Bronchial epithelial cell (primary cell): ENCODE results near the gene PAIP1. TPM values are rescaled to one million over a fixed set of nuclear protein-coding genes. Genes with fewer than 3 reads are reported as not detected.
A peak's percentile ranks its signal among the peaks of the same experiment; 100 is the strongest.
"Not testable (repeated sequence)": the region's sequence is repeated elsewhere in the genome, so short reads cannot be mapped to it uniquely, and the experiment has no call there.

Experiments used
- DNase-seq: peaks from one replicate; pipeline ENCODE4 v3.0.0-alpha.2; 2010; ENCODE audit warnings: low read depth
- FAIRE-seq: peaks from 2 replicates; lab custom pipeline; 2011; peaks lifted over from hg19 to GRCh38; lab: Jason Lieb, UNC
- H3K27me3 ChIP-seq: 2 replicates; pipeline ENCODE4 v1.5.1; 2011; ENCODE audit warnings: low read length; ENCODE audit not compliant: control insufficient read depth, insufficient read depth
- H3K36me3 ChIP-seq: 2 replicates; pipeline ENCODE4 v1.5.1; 2011; ENCODE audit warnings: low read length; ENCODE audit not compliant: control insufficient read depth, insufficient read depth
- H3K4me3 ChIP-seq: 2 replicates; pipeline ENCODE4 v1.5.1; 2011; ENCODE audit warnings: mild to moderate bottlenecking, low read depth, low read length, control low read depth
- total RNA-seq: library from RNA; depleted of rRNA; stranded (reverse); fragments of >200 nt; gene quantifications from 2 replicates; pipeline ENCODE4 v1.2.1, GENCODE V29; 2014
- TF ChIP-seq, protein P1 (sequence below): IDR thresholded peaks from 2 replicates; pipeline ENCODE4 v1.5.1; 2011; ENCODE audit warnings: mild to moderate bottlenecking, moderate library complexity, low read length, control low read depth, inconsistent platforms; ENCODE audit not compliant: insufficient read depth, severe bottlenecking

Gene PAIP1
- total RNA-seq, 1 donor from 2014 or later = 136 TPM

DNA sequence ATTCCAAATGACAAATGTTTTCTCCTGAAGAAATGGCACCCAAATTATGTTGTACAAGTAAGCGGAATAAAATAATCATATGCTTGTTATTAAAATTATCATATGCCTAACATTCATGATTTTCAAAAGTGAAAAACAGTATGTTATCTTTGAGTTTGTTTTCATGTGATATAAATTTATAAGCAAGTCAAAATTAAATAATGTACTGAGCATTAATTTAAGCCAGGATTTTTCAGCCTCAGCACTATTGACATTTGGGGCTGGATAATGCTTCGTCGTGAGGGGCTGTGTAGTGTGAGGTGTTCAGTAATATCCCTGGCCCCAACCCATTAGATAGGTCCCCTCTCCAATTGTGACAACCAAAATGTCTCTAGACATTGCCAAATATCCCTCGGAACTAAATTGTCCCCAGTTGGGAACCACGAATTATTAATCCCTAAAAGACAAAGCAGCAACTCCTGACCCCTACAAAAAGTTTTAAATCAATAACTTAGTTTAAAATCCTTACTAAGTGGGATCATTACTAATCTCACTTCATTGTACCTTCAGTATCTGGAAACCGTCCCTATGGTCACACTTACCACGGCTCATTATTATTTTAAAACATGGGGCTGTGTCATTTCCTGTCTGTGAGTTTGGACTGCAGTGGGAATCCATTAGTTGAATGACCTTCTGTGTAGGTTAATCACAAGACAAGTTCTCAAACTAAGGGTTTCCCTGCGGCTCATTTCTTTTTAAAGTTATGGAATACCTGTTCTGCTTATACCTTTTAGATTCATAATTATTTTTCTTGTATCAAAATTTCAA is 44.8 kb upstream of the PAIP1 start:
- Histone ChIP-seq H3K27me3 (no peaks in the 10 kb centered on the region), H3K36me3 (no peaks in the 10 kb centered on the region), H3K4me3 (peak overlapping the region; percentile 71)
- DNase-seq (peak; percentile 55), FAIRE-seq (no peak)
- TF ChIP-seq, protein P1, sequence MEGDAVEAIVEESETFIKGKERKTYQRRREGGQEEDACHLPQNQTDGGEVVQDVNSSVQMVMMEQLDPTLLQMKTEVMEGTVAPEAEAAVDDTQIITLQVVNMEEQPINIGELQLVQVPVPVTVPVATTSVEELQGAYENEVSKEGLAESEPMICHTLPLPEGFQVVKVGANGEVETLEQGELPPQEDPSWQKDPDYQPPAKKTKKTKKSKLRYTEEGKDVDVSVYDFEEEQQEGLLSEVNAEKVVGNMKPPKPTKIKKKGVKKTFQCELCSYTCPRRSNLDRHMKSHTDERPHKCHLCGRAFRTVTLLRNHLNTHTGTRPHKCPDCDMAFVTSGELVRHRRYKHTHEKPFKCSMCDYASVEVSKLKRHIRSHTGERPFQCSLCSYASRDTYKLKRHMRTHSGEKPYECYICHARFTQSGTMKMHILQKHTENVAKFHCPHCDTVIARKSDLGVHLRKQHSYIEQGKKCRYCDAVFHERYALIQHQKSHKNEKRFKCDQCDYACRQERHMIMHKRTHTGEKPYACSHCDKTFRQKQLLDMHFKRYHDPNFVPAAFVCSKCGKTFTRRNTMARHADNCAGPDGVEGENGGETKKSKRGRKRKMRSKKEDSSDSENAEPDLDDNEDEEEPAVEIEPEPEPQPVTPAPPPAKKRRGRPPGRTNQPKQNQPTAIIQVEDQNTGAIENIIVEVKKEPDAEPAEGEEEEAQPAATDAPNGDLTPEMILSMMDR = no peak

DNA sequence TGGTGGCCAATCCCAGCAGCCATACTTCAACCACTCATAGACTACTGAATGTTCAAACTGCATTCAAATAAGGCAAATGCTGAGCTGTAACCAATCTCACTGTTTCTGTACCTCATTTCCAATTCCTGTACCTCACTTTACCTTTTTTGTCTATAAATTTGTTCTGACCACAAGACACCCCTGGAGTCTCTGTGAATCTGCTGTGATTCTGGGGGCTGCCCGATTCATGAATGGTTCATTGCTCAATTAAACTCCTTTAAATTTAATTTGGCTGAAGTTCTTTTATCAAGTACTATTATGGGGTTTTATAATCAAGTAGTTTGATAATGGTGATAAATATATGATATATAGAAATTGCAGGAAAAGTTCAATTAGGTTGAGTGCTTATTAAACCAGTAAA is 42.0 kb upstream of the PAIP1 start:
- not testable (repeated sequence) for H3K4me3 ChIP-seq, H3K36me3 ChIP-seq, H3K27me3 ChIP-seq, DNase-seq, FAIRE-seq

DNA sequence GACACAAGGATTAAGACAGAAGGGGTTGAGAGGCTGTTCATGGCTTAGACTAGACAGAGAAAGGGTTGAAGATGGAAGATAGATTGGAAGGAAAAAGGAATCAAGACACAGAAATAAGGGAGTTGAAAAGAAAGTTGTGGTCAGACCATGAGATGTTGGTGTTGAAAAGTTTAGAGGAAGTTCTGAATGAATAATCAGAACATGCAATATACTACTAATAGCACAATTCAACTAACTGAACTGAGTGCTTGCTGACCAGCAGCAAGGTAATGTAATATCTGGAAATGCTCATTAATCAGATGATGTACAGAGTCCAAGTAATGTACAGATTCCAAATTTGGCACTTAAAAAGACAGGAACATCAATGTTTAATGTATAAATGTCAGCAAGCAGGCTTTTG is 35.5 kb upstream of the PAIP1 start:
- no peaks in the 10 kb centered on the region for H3K27me3 ChIP-seq
- TF ChIP-seq, protein P1 = no peak
- DNase-seq (no peak), FAIRE-seq (no peak)
- no peak overlapping the region for H3K4me3 ChIP-seq
- H3K36me3 ChIP-seq = no peaks in the 10 kb centered on the region

DNA sequence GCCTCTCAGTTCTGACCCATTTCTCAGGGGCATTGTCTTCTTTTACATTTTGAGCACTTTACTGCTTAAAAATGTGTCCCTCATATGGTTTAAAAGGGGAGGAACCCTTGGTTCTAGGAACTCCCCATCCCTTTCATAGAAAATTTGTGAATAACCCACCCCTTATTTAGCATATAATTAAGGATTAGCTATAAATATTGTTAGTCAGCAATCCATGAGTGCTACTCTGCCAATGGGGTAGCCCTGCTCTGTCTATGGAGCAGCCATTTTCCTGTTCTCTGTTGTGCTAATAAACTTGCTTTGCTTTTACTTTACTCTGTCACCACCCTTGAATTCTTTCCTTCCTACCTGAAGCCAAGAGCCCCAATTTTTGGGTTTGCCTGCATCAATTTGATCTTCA is 33.8 kb upstream of the PAIP1 start:
- Histone ChIP-seq H3K4me3 (no peak overlapping the region), H3K27me3 (no peaks in the 10 kb centered on the region), H3K36me3 (no peaks in the 10 kb centered on the region)
- DNase-seq (no peak), FAIRE-seq (no peak)
- TF ChIP-seq, protein P1 = no peak

DNA sequence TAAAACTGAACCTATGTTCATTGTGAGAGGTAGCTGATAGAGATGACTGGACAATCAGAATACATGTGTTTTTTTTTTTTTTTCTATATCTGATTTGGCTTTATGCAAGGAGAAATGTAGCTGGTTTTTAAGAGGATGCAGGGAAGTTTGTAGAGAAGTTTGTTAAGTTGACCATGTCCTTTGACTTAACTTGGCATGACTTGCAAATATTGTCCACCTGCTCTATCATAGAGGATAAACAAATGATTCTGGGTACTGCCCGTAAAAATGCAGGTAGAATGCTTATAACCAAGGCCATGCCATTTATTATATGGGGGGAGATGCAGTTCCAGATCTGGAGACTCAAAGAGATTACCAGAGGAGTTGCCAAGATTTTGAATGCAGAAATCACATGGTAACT is 32.4 kb upstream of the PAIP1 start:
- DNase-seq (no peak), FAIRE-seq (no peak)
- no peaks in the 10 kb centered on the region for H3K36me3 ChIP-seq
- no peaks in the 10 kb centered on the region for H3K27me3 ChIP-seq
- H3K4me3 ChIP-seq = no peak overlapping the region
- TF ChIP-seq, protein P1 = no peak

DNA sequence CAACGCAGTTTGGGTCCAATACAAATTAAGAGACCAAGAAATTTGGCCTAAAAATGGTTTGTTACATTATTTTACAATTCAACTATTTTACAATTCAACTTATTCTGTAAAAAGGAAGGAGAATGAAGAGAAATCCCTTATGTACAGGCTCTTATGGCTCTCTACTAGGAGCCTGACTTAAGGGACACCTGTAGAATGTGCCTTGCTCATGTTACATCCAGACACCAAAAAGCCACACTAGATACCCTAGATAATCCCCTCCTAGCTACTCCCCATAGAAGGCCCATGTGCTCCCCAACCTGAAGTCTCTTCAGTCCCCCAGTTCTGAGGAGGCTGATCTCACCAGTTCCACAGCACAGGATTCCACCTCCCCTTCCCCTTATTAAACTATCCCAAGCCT is 32.0 kb upstream of the PAIP1 start:
- DNase-seq = no peak
- Histone ChIP-seq H3K36me3 (no peaks in the 10 kb centered on the region), H3K4me3 (no peak overlapping the region), H3K27me3 (no peaks in the 10 kb centered on the region)
- TF ChIP-seq, protein P1 = no peak
- FAIRE-seq = no peak
